Measurements from ENCODE around the gene CACNA2D1. TPM values are rescaled to one million over a fixed set of nuclear protein-coding genes. Genes with fewer than 3 reads are reported as not detected.
A peak's percentile ranks its signal among the peaks of the same experiment; 100 is the strongest.

The CACNA2D1 gene
- total and polyA plus RNA-seq, 2 donors (not counting 1 experiment from before 2014, with no cell fraction given) = 31.7 to 64.4 TPM

DNA sequence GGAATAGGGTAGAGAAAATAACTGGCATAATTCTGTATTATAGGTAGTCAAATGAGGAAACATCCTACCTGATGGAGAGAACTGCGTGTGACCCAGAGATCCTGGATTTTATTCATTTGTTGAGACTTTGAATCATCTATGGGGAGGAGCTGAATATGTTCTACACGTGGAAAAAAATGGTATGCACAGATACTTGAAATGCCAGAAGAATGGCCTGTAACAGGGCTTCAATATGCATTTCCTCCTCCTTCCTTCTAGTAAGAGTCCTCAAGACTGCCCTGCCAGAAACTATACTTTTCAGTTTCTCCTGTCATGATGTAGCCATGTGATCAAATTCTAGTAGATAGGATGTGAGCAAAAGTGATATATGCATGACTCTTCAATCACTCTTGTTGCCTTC is 372.1 kb downstream of the CACNA2D1 start:
- TF ChIP-seq EZH2 (IDR thresholded peaks at IDR 0.05; ENCODE audit: low read length, missing control alignments) = no peak
- TF ChIP-seq, protein P1, sequence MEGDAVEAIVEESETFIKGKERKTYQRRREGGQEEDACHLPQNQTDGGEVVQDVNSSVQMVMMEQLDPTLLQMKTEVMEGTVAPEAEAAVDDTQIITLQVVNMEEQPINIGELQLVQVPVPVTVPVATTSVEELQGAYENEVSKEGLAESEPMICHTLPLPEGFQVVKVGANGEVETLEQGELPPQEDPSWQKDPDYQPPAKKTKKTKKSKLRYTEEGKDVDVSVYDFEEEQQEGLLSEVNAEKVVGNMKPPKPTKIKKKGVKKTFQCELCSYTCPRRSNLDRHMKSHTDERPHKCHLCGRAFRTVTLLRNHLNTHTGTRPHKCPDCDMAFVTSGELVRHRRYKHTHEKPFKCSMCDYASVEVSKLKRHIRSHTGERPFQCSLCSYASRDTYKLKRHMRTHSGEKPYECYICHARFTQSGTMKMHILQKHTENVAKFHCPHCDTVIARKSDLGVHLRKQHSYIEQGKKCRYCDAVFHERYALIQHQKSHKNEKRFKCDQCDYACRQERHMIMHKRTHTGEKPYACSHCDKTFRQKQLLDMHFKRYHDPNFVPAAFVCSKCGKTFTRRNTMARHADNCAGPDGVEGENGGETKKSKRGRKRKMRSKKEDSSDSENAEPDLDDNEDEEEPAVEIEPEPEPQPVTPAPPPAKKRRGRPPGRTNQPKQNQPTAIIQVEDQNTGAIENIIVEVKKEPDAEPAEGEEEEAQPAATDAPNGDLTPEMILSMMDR (conservative IDR thresholded peaks at IDR 0.05 in 1 of 2, IDR thresholded peaks at IDR 0.05 in 1 of 2; ENCODE audit: low read depth in 1 of 2, low read length in 2 of 2) = no peak
- no peak overlapping the region for H3K27ac ChIP-seq (ENCODE audit: insufficient read depth, low read length)
- no peak overlapping the region for H3K4me2 ChIP-seq (ENCODE audit: extremely low read depth, insufficient read depth, low read length)
- no peaks in the 10 kb centered on the region for H3K9me3 ChIP-seq (ENCODE audit: control insufficient read depth, insufficient read depth, low read depth, low read length)
- H3K4me1 ChIP-seq (ENCODE audit: control insufficient read depth, extremely low read depth, insufficient read depth, low read length) = no peaks in the 10 kb centered on the region
- H3K79me2 ChIP-seq (ENCODE audit: control insufficient read depth, insufficient read depth, low read length) = no peaks in the 10 kb centered on the region
- no peaks in the 10 kb centered on the region for H3K27me3 ChIP-seq (ENCODE audit: control insufficient read depth, insufficient read depth, low read length)
- no peaks in the 10 kb centered on the region for H4K20me1 ChIP-seq (ENCODE audit: control insufficient read depth, extremely low read depth, insufficient read depth, low read length)
- no peak overlapping the region for H3K9ac ChIP-seq (ENCODE audit: insufficient read depth, low read length)
- DNase-seq (ENCODE audit: low read depth in 2 of 2) = no peak
- no peaks in the 10 kb centered on the region for H3K36me3 ChIP-seq (ENCODE audit: control insufficient read depth, insufficient read depth, low read length)
- H3K4me3 ChIP-seq (replicated peaks in 1 of 4; ENCODE audit: control extremely low read depth in 1 of 4, insufficient read depth in 1 of 4, low read depth in 3 of 4, low read length in 4 of 4) = no peak overlapping the region
- no peak overlapping the region for H2AFZ ChIP-seq (ENCODE audit: low read length)

- Histone ChIP-seq H3K4me1 (ENCODE audit: control insufficient read depth, extremely low read depth, insufficient read depth, low read length) (no peaks in the 10 kb centered on the region), H3K79me2 (ENCODE audit: control insufficient read depth, insufficient read depth, low read length) (no peaks in the 10 kb centered on the region), H3K4me3 (replicated peaks in 1 of 4; ENCODE audit: control extremely low read depth in 1 of 4, insufficient read depth in 1 of 4, low read depth in 3 of 4, low read length in 4 of 4) (no peak overlapping the region), H2AFZ (ENCODE audit: low read length) (no peak overlapping the region), H3K27ac (ENCODE audit: insufficient read depth, low read length) (no peak overlapping the region), H3K4me2 (ENCODE audit: extremely low read depth, insufficient read depth, low read length) (no peak overlapping the region), H3K9me3 (ENCODE audit: control insufficient read depth, insufficient read depth, low read depth, low read length) (no peaks in the 10 kb centered on the region), H3K9ac (ENCODE audit: insufficient read depth, low read length) (no peak overlapping the region), H3K27me3 (ENCODE audit: control insufficient read depth, insufficient read depth, low read length) (no peaks in the 10 kb centered on the region), H4K20me1 (ENCODE audit: control insufficient read depth, extremely low read depth, insufficient read depth, low read length) (no peaks in the 10 kb centered on the region), H3K36me3 (ENCODE audit: control insufficient read depth, insufficient read depth, low read length) (no peaks in the 10 kb centered on the region)
- no peak for DNase-seq (ENCODE audit: low read depth in 2 of 2)
- no peak for TF ChIP-seq EZH2 (IDR thresholded peaks at IDR 0.05; ENCODE audit: low read length, missing control alignments)
- TF ChIP-seq, protein P1 (conservative IDR thresholded peaks at IDR 0.05 in 1 of 2, IDR thresholded peaks at IDR 0.05 in 1 of 2; ENCODE audit: low read depth in 1 of 2, low read length in 2 of 2) = no peak
Observed at GRCh38 chr7:82067628-82068264, 375.8 kb downstream of the CACNA2D1 start.

- H3K9me3 ChIP-seq (ENCODE audit: control insufficient read depth, insufficient read depth, low read depth, low read length) = no peaks in the 10 kb centered on the region
- TF ChIP-seq, protein P1 (conservative IDR thresholded peaks at IDR 0.05 in 1 of 2, IDR thresholded peaks at IDR 0.05 in 1 of 2; ENCODE audit: low read depth in 1 of 2, low read length in 2 of 2) = no peak
- TF ChIP-seq EZH2 (IDR thresholded peaks at IDR 0.05; ENCODE audit: low read length, missing control alignments) = no peak
- no peak overlapping the region for H2AFZ ChIP-seq (ENCODE audit: low read length)
- no peak overlapping the region for H3K4me3 ChIP-seq (replicated peaks in 1 of 4; ENCODE audit: control extremely low read depth in 1 of 4, insufficient read depth in 1 of 4, low read depth in 3 of 4, low read length in 4 of 4)
- no peaks in the 10 kb centered on the region for H3K27me3 ChIP-seq (ENCODE audit: control insufficient read depth, insufficient read depth, low read length)
- H3K36me3 ChIP-seq (ENCODE audit: control insufficient read depth, insufficient read depth, low read length) = no peaks in the 10 kb centered on the region
- no peaks in the 10 kb centered on the region for H4K20me1 ChIP-seq (ENCODE audit: control insufficient read depth, extremely low read depth, insufficient read depth, low read length)
- H3K79me2 ChIP-seq (ENCODE audit: control insufficient read depth, insufficient read depth, low read length) = no peaks in the 10 kb centered on the region
- H3K4me2 ChIP-seq (ENCODE audit: extremely low read depth, insufficient read depth, low read length) = no peak overlapping the region
- DNase-seq (ENCODE audit: low read depth in 2 of 2) = peak in 1 of 2 donors; percentile 57
- no peak overlapping the region for H3K27ac ChIP-seq (ENCODE audit: insufficient read depth, low read length)
- H3K4me1 ChIP-seq (ENCODE audit: control insufficient read depth, extremely low read depth, insufficient read depth, low read length) = no peaks in the 10 kb centered on the region
- no peak overlapping the region for H3K9ac ChIP-seq (ENCODE audit: insufficient read depth, low read length)
Observed at GRCh38 chr7:82057476-82057875, 386.1 kb downstream of the CACNA2D1 start.

All from fibroblast of lung (primary cell).